ENCODE results near the gene MEIKIN. TPM values are rescaled to one million over a fixed set of nuclear protein-coding genes. Genes with fewer than 3 reads are reported as not detected.

The MEIKIN gene
- total RNA-seq, 1 donor from 2014 or later, result not detected

DNA sequence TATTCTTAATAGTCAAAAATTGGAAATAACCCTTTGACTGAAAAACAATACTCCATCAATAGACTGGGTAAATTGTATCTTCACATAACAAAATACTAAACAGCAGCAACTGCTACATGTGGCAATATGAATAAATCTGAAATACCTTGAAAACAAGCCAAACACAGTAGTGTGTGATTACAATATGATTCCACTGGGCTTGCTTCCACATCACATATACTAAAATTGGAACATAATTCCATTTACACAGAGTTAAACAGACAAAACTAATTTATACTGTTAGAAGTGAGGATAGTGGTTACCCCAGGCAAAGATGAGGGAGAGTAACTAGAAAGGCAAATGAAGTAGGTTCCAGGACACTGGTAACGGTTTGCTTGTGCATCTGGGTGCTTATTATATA is 169.0 kb downstream of the MEIKIN start:
- Mint-ChIP-seq H3K4me3 (ENCODE audit: unreplicated experiment) (no peak overlapping the region), H3K27ac (ENCODE audit: unreplicated experiment) (no peak overlapping the region), H3K9me3 (ENCODE audit: unreplicated experiment) (no peaks in the 10 kb centered on the region), H3K36me3 (ENCODE audit: unreplicated experiment) (no peaks in the 10 kb centered on the region), H3K4me1 (ENCODE audit: low read depth, unreplicated experiment) (no peaks in the 10 kb centered on the region), H3K27me3 (ENCODE audit: unreplicated experiment) (no peaks in the 10 kb centered on the region)
- TF ChIP-seq, protein P1, sequence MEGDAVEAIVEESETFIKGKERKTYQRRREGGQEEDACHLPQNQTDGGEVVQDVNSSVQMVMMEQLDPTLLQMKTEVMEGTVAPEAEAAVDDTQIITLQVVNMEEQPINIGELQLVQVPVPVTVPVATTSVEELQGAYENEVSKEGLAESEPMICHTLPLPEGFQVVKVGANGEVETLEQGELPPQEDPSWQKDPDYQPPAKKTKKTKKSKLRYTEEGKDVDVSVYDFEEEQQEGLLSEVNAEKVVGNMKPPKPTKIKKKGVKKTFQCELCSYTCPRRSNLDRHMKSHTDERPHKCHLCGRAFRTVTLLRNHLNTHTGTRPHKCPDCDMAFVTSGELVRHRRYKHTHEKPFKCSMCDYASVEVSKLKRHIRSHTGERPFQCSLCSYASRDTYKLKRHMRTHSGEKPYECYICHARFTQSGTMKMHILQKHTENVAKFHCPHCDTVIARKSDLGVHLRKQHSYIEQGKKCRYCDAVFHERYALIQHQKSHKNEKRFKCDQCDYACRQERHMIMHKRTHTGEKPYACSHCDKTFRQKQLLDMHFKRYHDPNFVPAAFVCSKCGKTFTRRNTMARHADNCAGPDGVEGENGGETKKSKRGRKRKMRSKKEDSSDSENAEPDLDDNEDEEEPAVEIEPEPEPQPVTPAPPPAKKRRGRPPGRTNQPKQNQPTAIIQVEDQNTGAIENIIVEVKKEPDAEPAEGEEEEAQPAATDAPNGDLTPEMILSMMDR (IDR thresholded peaks at IDR 0.05; ENCODE audit: partially characterized antibody, unreplicated experiment), result no peak
- no peak for DNase-seq

DNA sequence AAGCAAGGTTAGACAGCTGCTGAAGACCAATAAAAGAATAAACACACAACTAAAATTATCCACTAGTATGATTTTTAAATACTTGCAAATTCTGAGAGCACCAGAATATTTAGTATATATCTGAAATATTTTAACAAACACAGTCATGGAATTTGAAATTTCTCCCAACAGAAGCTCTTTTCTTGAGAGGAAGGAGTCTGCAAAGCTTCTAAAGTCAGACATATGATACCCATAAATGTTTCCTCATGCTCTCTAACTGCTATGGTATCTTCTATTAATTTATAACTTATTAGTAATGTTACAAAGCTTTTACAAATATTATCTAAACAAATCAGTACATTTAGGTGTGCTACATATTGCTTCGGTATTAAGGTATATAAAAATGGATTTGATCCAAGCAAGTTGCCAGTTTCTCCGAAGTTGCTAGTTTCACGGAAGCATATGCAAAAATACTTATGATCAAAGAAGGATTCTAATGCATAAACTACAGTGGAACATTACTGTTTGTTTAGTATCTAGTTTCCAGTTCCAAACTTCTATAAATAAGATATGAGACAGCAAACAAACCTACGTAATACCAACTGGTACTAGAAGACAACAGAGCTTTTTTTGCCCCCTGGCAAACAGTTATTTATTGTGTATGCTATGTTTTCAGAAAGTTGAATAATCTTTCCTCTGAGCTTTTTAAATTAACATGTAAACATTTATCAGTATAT is 170.7 kb downstream of the MEIKIN start:
- Mint-ChIP-seq H3K4me1 (ENCODE audit: low read depth, unreplicated experiment) (no peaks in the 10 kb centered on the region), H3K36me3 (ENCODE audit: unreplicated experiment) (no peaks in the 10 kb centered on the region), H3K27me3 (ENCODE audit: unreplicated experiment) (no peaks in the 10 kb centered on the region), H3K27ac (ENCODE audit: unreplicated experiment) (no peak overlapping the region), H3K9me3 (ENCODE audit: unreplicated experiment) (no peaks in the 10 kb centered on the region), H3K4me3 (ENCODE audit: unreplicated experiment) (no peak overlapping the region)
- TF ChIP-seq, protein P1 (IDR thresholded peaks at IDR 0.05; ENCODE audit: partially characterized antibody, unreplicated experiment), result no peak
- no peak for DNase-seq

DNA sequence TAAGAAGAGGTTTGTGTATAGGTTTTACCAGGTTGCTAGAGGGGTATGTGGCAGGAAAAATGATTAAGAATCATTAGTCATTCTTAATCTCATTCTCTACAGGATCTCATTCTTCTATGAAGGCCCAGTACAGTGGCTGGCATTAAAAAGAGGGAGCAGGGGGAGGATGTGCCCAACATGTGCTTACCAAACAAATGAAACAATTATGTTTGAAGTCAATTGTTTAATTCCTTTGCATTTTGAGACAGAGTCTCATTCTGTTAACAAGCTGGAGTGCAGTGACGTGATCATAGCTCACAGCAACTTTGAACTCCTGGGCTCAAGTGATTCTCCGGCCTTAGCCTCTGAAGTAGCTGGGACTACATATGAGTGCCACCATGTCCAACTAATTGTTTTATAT is 171.7 kb downstream of the MEIKIN start:
- DNase-seq, result no peak
- H3K27me3 Mint-ChIP-seq (ENCODE audit: unreplicated experiment), result no peaks in the 10 kb centered on the region
- H3K9me3 Mint-ChIP-seq (ENCODE audit: unreplicated experiment), result no peaks in the 10 kb centered on the region
- no peak overlapping the region for H3K4me3 Mint-ChIP-seq (ENCODE audit: unreplicated experiment)
- TF ChIP-seq, protein P1 (IDR thresholded peaks at IDR 0.05; ENCODE audit: partially characterized antibody, unreplicated experiment), result no peak
- no peaks in the 10 kb centered on the region for H3K4me1 Mint-ChIP-seq (ENCODE audit: low read depth, unreplicated experiment)
- H3K36me3 Mint-ChIP-seq (ENCODE audit: unreplicated experiment), result no peaks in the 10 kb centered on the region
- H3K27ac Mint-ChIP-seq (ENCODE audit: unreplicated experiment), result no peak overlapping the region

DNA sequence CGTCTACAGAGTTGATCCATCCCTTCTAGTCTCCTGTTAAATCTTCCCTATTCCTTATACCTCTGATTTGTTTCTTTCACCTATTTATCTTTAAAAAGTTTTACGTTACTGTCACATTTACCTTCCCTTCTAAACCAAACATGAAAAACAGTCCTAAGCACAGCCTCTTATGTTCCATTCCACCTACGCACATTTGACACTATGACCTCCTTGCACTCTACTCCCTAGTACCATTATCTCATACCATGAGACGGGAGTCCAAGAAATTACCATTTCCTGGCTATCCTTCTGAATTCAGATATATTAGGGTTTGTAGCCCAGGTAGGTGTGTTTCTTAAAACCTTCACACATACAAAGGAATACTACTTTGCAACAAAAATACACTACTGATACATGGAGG is 173.8 kb downstream of the MEIKIN start:
- Mint-ChIP-seq H3K4me1 (ENCODE audit: low read depth, unreplicated experiment) (no peaks in the 10 kb centered on the region), H3K27me3 (ENCODE audit: unreplicated experiment) (no peaks in the 10 kb centered on the region)

DNA sequence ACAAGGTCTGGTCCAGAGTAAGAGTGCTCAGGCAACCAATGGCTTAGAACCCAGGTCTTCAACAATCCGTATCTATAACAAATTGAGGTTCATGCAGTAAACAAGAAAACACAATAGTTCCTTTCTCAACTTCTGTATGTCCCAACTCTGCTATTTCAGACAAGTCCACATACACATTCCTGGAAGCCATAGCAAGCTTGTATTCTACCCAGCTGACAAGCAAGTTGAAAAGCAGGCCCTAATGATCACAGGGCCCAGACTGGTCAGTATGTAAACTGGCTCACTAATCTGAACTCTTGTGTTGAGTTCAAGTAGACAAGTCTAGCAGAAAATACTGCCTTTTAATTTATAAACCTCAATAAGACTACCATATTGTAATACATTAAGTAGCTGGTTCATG is 175.5 kb downstream of the MEIKIN start:
- Mint-ChIP-seq H3K9me3 (ENCODE audit: unreplicated experiment) (no peaks in the 10 kb centered on the region), H3K27ac (ENCODE audit: unreplicated experiment) (no peak overlapping the region), H3K4me3 (ENCODE audit: unreplicated experiment) (no peak overlapping the region), H3K27me3 (ENCODE audit: unreplicated experiment) (peaks cover 2% of the 10 kb centered on the region), H3K36me3 (ENCODE audit: unreplicated experiment) (no peaks in the 10 kb centered on the region), H3K4me1 (ENCODE audit: low read depth, unreplicated experiment) (no peaks in the 10 kb centered on the region)
- no peak for DNase-seq
- TF ChIP-seq, protein P1 (IDR thresholded peaks at IDR 0.05; ENCODE audit: partially characterized antibody, unreplicated experiment), result no peak

More for the DNA sequence above, 173.8 kb downstream of the MEIKIN start:
- Mint-ChIP-seq H3K4me3 (ENCODE audit: unreplicated experiment) (no peak overlapping the region), H3K27ac (ENCODE audit: unreplicated experiment) (no peak overlapping the region), H3K9me3 (ENCODE audit: unreplicated experiment) (no peaks in the 10 kb centered on the region), H3K36me3 (ENCODE audit: unreplicated experiment) (no peaks in the 10 kb centered on the region)
- TF ChIP-seq, protein P1 (IDR thresholded peaks at IDR 0.05; ENCODE audit: partially characterized antibody, unreplicated experiment), result no peak
- no peak for DNase-seq
